ENCODE results near the gene WFIKKN1. TPM values are rescaled to one million over a fixed set of nuclear protein-coding genes. Genes with fewer than 3 reads are reported as not detected.

The WFIKKN1 gene
- total and polyA plus RNA-seq, 12 donors, result 0.11 to 0.95 (median 0.32) TPM

DNA sequence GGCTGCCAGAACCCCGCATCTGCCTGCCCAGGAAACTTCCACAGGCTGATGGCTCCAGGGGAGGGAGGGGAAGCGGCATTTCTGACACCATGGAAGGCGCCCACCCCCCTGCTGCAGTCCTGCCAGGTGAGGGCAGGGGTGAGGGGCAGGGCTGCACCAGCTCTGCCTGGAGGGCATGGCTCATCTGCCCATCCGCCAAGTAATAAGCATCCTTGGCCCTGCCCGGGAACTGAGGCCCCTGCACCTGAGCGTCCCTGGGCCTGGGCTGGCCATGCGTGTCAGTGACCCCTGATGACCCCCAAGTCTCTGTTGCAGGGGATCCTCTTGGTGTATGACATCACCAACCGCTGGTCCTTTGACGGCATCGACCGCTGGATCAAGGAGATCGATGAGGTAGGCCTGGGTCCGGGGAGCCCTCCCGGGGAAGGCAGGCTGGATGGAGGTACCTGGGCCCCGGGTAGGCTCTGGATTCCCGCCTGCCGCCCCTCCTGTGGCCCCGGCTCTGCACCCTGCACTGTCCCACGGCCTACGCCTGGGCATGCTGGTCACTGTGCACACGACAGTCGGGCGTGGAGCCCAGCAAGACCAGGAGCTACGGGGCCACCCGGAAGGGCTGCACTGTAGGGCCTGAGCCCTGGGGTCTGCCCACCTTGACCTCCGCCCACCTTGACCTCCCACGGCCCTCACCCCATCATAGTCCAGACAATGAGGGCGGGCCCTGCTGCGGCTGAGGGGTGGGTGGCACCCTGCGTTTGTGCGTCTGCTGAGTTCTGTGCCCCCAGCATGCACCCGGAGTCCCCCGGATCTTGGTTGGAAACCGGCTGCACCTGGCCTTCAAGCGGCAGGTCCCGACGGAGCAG is 5.4 kb upstream of the WFIKKN1 start:
- Histone ChIP-seq H3K27ac (no peak overlapping the region), H3K4me1 (peaks cover 8 to 16% (median 10%) of the 10 kb centered on the region in 9 donors), H3K9me3 (no peaks in the 10 kb centered on the region), H3K4me3 (no peak overlapping the region), H3K27me3 (no peaks in the 10 kb centered on the region), H3K36me3 (peaks cover 0 to 41% (median 9%) of the 10 kb centered on the region in 9 donors)
- TF ChIP-seq CTCF (IDR thresholded peaks at IDR 0.05), result no peak
- intact Hi-C loops (cut with DNase I), result no loop called here
- DNase-seq (no peak), ATAC-seq (no peak)
- 95 to 97% methylated on average over 35 to 37 of the region's 37 CpGs for WGBS, 2 donors

- H3K27ac ChIP-seq, result no peak overlapping the region
- no peak for DNase-seq
- intact Hi-C loops (cut with DNase I), result no loop called here
Measured at GRCh38 chr16:625977-626765, 4.6 kb upstream of the WFIKKN1 start.

DNA sequence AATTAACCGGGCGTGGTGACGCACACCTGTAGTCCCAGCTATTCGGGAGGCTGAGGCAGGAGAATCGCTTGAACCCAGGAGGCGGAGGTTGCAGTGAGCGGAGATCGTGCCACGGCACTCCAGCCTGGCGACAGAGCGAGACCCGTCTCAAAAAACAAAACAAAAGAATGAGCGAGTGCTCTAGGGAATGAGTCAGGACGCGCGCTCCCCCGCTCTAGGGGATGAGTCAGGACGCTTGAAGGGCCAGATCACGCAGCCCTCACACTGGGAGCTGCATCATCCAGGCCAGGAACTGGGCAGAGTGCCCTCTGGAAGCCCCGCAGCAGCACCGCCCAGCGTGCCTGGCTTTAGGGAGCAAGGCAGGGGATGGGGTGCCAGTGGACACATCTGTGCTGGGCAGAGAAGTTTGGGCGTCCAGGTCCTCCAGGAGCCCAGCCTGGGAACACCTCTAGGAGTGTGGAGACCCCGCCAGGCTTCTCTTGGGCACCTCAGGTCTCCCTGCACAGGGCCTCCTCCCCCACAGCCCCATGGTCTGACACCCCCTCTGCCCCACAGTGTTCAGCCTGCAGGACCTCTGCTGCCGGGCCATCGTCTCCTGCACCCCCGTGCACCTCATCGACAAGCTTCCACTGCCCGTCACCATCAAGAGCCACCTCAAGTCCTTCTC is 3.9 kb upstream of the WFIKKN1 start:
- no peak for DNase-seq

More at GRCh38 chr16:625977-626765, 4.6 kb upstream of the WFIKKN1 start:
- no peaks in the 10 kb centered on the region for H3K9me3 ChIP-seq
- no peak overlapping the region for H3K4me3 ChIP-seq
- 94 to 96% methylated on average over 35 of the region's 35 CpGs for WGBS, 2 donors
- peaks cover 14 to 24% (median 18%) of the 10 kb centered on the region in 9 donors for H3K4me1 ChIP-seq
- no peaks in the 10 kb centered on the region for H3K27me3 ChIP-seq
- H3K36me3 ChIP-seq, result peaks cover 0 to 41% (median 9%) of the 10 kb centered on the region in 9 donors
- ATAC-seq, result no peak
- no peak for TF ChIP-seq CTCF (IDR thresholded peaks at IDR 0.05)

More for the DNA sequence above, 3.9 kb upstream of the WFIKKN1 start:
- WGBS, 2 donors, result 90 to 96% methylated on average over 28 to 29 of the region's 29 CpGs
- H3K9me3 ChIP-seq, result no peaks in the 10 kb centered on the region
- no peak for ATAC-seq
- intact Hi-C loops (cut with DNase I), result no loop called here
- no peak overlapping the region for H3K4me3 ChIP-seq
- no peak for TF ChIP-seq CTCF (IDR thresholded peaks at IDR 0.05)
- H3K27ac ChIP-seq, result no peak overlapping the region
- H3K4me1 ChIP-seq, result peaks cover 14 to 28% (median 21%) of the 10 kb centered on the region in 9 donors
- peaks cover 0 to 41% (median 9%) of the 10 kb centered on the region in 9 donors for H3K36me3 ChIP-seq
- no peaks in the 10 kb centered on the region for H3K27me3 ChIP-seq
